ENCODE data around the gene TRIM63.

Gene TRIM63

DNA sequence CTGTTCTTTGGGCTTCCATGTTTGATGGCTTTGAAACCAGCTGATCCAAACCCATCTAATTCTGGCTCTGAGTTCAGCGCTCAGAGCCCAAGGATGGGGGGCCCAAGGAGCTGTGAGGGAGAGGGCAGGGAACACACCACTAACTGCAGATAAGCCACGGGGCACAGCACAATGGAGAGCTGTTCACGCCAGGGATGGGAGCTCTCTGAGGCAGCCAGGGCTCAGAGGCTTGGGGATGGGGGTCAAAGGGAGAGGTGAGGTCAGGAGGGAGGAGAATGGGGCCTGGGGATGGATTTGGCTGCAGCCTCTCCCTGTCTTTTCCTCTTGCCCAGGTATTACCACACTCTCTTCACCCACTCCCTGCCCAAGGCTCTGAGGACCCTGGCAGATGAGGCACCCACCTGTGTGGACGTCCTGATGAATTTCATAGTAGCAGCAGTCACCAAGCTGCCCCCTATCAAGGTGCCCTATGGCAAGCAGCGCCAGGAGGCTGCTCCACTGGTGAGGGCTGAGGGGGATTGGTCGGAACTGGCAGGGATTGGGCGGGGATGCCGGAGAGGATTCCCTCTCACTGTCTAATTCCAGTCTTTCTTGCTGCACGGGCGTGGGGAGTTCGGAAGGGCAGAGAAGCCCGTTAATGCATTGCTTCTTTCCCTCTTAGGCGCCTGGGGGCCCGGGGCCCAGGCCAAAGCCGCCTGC is 32.8 kb downstream of the TRIM63 start:
- DNase-seq (ENCODE audit: low read depth, low spot score): no peak

DNA sequence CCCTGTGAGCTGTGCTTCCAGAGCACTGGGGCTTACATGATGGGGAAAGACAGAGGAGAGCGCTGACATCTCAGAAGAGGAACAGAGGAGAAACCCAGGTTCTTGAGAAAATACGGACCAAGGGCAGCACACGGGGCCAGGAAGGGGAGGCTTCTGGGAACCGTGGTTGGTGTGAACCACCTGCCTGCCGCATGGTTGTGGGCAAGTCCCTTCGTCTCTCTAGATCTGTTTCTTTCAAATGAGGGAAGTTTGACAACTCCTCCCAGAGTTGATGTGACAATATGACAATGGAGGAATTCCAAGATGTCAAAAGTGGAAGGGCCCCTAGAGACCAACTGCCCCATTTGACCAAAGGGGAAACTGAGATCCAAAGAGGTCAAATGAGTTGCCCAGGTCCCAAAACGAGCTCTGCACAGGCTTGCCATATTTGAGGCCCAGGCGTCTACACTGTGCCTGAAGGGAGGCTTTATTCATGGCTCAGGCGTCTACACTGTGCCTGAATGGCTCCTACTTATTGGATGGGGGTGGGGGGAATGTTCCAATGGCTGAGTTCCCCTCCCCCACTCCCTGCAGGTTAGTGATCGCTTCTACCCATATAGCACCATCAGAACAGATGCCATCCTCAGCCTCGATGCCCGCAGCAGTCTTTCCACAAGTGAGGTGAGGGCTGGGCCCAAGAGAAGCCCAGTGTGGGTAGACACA is 34.6 kb downstream of the TRIM63 start:
- no peak for DNase-seq (ENCODE audit: low read depth, low spot score)

DNA sequence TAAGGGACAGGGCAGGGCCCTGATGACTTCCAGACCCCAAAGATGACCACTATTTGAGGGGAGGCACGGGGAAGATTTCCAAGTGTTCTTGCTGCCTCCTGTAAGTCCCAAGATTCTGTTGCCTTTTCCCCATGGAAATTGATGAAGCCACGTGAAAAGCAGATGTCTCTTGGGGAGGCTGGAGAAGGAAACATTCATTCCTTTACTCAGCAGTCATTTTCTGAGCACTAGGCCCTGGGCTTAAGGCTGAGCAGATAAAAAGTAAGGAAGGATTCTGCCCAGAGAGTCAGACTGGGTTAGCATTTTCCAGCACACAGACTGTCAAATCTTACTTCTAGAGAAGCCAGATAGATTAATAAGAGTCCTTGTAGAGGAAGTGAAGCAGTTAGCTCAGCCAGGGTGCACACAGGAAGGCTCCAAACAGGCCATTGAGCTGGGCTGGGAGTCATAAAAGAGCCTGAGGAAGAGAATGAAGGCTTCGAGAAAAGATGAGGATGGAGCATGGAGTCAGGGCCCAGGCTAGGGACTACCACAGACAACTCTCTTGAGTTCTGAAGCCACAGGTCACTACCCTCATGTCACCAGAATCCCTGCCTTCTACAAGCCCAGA is 35.7 kb downstream of the TRIM63 start:
- no peak for DNase-seq (ENCODE audit: low read depth, low spot score)

DNA sequence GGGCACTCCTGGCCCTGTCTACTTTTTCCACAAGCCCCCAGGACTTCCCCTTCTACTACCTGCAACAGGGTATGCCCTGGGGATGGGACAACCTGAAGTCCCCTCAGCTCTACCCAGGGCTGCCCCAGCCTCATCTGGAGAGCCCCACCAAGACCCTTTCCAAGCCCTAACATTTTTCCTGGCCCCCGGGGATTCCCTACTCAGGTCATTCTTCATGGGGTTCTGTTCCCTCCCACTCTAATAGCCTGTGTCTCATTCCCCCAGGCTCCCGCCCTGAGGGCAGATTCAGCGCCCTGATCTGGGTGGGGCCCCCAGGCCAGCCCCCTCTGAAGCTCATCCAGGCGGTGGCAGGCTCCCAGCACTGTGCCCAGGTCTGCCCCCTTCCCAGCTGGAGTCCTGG is 36.2 kb downstream of the TRIM63 start:
- DNase-seq (ENCODE audit: low read depth, low spot score): no peak

DNA sequence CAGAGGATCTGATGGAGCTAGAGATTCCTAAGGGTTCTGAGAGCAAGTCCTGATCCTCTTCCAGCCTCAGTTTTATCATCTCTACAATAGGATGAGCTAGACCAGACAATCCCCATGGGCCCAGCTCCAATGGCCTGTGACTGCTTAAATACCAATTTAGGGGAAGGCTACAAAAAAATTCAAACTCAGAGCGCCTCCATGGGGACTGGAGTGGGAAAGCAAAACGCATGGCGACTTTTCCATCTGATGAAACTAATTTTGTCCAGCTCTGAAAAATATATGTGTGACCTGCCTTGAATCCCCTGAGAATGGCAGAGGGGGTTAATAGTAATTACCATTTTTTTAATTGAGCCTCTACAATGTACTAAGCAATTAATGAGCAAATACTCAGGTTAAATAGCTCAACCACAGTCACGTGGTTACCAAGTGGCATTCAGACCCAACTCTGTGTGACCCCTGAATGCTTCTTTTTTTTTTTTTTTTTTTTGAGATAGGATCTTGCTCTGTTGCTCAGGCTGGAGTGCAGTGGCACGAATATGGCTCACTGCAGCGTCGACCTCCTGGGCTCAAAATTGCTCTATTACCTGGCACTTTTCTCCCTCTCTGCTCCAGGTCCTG is 37.5 kb downstream of the TRIM63 start:
- no peak for DNase-seq (ENCODE audit: low read depth, low spot score)

DNA sequence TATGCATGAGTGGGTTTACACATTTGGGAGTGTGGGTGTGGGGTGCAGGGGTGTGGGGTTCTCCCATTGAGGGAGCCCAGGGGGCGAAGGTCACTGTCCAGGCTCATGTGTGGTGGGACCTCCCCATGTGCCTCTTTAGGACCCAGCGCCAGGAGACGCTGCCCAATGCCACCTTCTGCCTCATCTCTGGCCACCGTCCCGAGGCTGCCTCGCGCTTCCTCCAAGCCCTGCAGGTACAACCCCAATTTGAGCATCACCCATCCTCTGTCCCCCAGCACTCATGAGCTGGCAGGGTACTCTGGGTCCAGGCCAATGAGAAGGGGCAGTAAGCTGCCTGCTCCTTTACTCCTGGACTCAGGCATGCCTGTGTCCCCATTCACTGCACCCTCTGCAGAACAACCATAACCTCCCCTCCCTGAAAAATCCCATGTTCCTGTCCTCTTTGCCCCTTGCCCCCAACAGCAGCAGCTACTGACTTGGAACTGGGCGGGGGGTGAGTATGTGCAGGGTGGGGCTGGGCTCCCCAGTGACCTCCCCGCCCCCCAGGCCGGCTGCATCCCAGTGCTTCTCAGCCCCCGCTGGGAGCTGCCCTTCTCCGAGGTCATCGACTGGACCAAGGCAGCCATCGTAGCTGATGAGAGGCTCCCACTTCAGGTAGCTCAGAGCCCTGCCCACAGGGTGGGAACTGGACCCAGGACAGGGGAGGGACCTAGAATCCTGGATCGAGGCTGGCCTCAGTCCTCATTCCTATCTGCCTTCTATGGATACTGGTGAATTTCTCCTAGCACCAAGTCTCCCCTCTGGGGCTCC is 38.2 kb downstream of the TRIM63 start:
- DNase-seq (ENCODE audit: low read depth, low spot score): no peak

DNA sequence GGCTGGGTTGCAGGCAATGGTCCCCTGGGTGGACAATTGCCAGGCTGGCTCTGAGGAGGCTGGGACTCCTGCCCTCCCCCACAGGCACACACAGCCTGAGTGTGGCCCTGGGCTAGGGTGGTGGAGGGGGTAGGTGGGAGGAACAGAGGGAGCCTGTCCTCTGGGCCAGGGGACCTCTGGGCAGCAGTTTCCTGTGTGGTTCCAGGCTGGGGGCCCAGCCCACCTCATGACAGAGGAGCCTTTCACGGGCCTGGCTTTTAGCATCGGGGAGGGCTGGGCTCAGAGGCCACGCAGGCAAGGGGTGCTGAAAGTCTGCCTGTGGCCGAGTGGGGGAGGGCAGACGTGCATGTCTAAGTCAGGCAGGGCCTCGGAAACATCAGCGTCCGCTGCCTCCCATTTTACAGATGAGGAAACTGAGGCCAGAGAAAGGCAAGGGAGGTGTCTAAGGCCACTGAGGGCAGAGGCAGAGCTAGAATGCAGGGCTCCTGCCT is 38.9 kb downstream of the TRIM63 start:
- no peak for DNase-seq (ENCODE audit: low read depth, low spot score)

DNA sequence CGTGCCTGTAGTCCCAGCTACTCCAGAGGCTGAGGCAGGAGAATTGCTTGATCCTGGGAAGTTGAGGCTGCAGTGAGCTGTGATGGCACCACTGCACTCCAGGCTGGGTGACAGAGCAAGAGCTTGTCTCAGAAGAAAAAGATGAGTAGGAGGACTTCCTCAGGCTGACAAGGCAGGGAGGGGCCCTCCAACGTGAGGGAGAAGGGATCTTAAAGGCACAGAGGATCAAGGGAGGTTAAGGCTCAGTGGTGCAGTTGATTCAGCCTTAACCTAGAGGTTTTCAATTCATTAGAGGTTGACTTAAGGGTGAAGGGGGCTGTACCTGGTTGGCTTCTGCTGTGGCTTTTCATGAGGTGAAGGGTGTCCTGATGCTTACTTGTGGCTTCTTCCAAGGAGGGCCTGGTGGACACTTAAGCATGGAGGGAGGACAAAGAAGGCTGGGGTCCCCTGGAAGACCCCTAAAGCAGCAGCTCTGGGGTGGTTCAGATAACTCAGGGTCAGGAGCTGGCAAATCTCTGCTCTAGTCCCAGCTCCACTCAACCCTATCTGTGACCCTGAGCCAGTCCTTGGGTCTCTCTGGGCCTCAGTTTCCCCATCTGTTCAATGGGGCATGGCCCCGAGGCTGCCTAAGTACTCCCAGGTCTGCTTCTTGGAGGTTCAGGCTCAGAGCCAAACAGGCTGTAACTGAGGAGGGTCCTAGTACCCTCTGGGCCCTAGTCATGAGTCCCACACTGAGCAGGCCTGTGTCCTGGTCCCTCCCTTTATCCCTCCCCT is 39.5 kb downstream of the TRIM63 start:
- no peak for DNase-seq (ENCODE audit: low read depth, low spot score)

DNA sequence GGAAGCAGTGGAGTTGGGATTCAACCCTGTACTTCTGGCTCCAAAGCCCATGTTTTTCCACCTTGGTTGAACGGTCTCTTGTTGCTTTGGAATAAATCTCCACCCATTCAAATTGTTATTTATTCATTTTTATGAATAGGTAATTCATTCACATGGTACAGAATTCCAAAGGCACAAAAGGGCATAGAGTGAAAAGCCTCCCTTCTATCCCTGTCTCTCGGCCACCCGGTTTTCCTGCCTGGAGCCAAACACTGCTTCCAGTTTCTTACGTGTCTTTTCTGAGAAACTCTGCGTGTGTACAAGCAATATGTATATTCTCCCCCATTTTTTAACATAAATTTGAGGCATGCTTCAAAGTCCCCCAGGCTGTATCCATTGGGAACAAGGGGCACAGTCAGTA is 41.9 kb downstream of the TRIM63 start:
- DNase-seq (ENCODE audit: low read depth, low spot score): no peak

DNA sequence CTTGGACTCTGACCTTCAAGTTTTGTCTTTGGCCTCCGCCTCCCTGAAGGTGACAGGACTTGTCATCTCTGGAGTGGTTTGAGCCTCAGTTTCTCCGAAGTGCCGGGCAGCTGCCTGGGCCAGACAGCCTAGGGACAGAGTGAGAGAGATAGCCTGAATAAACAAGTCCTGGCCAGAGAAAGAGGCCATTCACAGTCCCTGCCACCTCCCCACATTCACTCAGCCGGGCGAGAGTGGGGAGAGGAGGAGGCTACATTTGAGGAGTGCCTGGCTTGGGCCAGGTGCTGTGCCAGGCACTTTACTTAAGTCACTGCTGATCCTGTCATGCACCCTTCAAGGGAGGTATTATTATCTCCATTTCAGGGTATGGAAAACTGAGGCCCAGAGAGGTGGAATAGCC is 42.4 kb downstream of the TRIM63 start:
- no peak for DNase-seq (ENCODE audit: low read depth, low spot score)

DNA sequence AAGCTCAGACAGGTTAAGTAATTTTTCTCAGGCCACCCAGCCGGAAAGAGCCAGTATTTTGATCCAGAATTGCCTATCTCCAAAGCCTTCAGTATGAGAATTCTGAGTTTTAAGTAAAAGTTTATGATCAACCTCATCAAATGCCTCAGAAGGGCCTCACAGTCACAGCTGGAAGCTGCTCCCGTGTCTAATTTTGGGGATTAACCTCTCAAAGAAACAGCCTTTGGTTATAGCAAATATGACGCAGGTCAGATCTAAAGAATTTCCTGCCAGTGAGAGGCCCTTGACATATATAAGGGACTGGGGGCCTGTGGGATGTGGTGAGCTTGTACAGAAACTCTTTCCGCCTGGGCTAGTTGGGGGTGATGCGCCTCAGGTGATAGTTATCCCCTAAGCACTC is 43.6 kb downstream of the TRIM63 start:
- no peak for DNase-seq (ENCODE audit: low read depth, low spot score)

DNA sequence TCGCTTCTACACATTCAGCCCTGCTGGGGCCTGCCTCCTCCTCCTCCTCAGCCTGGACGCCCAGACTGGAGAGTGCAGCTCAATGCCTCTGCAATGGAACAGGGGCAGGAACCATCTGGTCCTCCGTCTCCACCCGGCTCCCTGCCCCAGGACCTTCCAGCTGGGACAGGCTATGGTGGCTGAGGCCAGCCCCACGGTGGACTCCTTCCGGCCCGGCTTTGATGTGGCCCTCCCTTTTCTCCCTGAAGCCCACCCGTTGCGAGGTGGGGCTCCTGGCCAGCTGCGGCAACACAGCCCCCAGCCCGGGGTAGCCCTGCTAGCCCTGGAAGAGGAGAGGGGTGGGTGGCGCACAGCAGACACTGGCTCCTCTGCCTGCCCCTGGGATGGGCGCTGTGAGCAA is 44.4 kb downstream of the TRIM63 start:
- DNase-seq (ENCODE audit: low read depth, low spot score): no peak

DNA sequence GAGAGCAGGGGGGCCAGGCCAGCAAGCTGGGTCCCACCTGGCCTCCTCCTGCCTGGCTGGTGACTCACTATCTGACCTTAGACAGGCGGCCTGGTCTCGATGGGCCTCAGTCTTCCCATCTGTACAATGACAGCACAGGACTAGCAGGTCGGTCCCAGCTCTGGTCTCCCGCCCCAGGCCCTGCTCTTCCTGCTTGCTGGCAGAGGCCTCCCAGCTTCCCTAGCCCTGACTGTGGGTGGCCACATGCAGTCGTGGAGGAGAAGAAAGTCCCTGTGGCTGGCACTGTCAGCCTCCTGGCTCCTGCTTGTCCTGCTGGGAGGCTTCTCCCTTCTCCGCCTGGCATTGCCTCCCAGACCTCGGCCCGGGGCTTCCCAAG is 45.0 kb downstream of the TRIM63 start:
- DNase-seq (ENCODE audit: low read depth, low spot score): no peak

DNA sequence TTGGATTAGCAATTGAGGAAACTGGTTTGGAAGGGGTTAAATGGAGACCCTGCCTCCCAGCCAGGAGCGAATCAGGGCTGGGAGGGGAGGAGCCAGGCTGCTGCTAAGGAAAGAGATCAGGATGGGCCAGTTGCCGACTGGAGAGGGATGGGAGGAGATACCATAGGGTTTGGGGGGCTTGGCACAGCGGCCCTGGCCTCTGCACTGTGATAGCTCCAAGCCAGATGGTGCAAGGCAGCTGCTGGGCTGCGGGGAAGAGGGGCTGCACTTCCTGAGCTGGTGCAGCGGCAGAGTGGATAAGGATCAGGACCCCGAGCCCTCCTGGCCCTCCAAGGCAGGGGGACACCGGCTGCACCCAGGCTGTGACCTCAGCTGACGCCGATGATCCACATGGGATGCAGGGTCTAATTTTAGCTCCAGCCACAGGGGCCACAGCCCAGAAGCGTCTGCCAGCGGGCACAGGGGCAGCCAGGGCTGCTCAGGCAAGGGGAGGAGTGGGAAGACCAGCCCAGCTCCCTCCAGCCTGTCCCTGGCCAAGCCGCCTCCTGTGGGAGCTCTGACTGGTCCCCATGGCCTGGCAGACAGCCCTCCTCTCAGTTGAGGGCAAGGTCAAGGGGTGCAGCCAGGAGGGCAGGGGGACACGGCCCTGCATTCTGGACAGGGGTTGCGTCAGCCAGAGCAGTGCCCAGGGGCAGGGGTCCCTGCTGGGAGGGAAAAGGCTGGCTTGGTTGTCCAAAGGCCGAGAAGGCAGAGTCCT is 45.6 kb downstream of the TRIM63 start, which contains the start of gene EXTL1:
TSS of gene EXTL1 (plus strand) at position 129 of the 757 bp plus-strand sequence. CDS start 872 bp downstream, outside the sequence.
- DNase-seq (ENCODE audit: low read depth, low spot score): no peak

DNA sequence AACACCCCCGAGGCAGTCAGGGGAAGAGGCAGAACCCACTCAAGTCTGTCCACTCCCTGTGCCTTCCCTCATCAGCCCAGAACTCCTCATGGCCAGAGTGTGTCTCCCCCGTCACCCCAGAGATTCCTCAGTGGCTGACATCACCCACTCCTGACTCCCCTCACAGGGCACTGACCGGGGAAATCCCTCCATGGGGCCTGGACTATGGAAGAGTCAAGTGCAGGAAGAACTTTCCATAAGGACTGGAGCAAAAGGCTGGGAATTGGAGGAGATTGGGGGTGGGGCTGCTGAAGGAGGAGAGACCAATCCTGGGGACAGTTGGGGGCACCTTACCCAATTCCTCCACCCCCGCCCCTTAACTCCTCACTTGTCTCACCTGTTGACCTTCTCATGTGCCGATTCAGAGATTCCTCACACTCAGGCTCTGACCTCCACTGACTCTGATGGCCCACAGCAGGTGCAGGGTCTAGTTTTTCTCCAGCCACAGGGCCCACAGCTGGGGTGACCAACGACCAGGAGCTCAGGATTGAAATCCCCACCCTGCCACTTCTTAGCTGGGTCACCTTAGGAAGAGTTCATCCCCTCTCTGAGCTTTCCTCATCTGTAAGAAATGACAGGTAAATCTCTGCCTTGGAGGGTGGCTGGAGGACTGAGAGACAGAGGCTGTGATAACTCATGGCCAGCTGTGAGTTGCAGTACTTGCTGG is 46.3 kb downstream of the TRIM63 start:
- DNase-seq (ENCODE audit: low read depth, low spot score): no peak

DNA sequence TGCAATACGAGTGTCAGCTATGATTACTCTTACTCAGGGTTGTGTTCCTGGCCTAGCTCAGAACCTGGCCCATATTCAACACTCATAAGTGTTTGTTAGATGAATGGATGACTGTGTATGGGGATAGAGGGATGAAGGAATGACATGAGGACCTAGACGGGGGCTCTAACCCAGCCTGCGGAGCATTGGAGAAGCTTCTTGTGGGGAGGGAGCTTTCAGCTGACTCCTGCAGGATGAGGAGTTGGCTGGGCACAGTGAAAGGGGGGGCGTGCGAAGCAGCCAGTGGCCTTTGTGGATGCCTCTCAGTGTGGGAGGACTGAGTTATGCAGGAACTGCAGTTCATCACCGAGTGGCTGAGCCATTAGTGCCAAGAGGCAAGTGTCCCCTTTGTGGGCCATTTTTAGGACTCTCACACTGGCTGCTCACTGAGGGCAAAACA is 47.1 kb downstream of the TRIM63 start:
- DNase-seq (ENCODE audit: low read depth, low spot score): no peak

DNA sequence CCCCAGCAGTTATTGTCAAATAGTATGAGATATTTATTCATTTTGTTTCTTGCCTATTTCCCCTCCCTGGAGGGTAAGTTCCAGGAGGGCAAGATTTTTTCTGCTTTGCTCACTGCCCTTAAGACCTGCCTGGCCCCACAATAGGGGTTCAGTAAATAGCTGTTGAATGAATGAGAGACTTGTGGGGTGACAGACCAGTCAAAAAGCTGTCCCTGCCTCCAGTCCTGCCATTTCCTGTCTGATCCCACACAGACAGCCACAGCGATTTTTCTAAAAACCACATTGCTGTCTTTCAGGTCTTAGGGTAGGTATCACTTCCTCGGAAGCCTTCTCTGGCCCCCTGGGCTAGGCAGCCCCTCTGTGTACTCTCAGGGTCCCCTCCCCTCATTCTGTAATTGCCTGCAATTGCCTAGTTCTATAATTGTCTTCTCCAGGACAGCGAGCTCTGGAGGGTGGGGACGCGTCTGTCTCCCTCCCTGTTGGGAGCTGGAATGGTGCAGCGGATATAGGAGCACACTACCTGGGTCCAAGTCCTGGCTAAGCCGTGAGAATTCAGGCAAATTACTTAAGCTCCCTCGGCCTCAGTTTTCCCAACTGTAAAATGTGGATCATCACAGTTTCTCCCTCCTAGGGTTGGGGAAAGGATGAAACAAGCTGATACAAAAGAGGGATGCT is 47.7 kb downstream of the TRIM63 start:
- DNase-seq (ENCODE audit: low read depth, low spot score): no peak

DNA sequence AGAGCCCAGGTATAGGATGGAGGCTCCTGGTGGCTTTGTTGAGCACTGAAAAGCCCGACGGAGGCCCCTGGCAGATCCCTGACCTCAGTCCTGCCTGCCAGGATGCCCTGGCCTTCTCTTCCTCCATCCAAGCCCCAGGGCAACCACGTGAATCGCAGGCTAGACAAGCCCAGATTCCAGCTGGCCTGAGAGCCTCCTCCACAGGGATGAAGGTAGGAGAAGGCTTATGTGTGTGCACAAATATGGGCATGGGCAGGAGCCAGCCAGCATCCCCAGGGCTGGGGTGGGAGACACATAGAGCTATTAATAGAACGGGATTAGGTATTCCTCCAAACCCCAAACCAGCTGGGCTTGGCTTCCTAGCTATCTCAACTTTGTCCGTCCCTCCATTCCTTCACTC is 49.8 kb downstream of the TRIM63 start:
- DNase-seq (ENCODE audit: low read depth, low spot score): no peak

Measured in brain pericyte (primary cell).